Measurements from ENCODE around the gene PLA2G6.

The PLA2G6 gene

DNA sequence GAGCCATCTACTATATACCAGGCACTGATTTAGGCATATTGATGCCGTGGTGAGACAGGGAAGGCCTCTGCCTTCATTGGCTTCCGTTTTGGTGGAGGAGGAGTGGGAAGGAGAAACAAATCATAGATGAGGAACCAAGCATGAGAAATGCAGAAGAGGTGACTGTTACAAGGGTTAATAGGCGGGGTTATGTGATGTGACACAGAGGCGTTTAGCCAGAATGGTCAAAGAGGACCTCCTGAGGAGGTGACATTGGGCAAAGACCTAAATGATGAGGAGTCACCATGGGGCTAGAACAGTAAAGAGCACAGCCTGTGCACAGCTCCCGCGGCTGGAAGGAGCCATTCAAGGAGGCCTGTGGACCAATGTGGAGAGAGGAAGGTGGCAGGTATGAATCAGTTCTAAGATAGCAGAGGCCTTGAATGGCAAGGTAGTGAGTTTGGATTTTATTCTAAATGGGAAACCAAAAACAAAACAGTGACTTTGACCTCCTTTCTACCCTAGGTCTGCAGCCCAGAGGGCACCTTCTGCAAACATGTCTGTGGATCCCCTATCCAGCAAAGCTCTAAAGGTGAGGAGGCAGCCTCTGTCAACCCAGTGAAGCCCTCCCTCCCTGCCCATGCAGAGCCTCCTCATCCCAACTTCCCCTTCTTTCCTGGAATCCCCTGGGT is 31.8 kb upstream of the PLA2G6 start:
- no peak for DNase-seq

DNA sequence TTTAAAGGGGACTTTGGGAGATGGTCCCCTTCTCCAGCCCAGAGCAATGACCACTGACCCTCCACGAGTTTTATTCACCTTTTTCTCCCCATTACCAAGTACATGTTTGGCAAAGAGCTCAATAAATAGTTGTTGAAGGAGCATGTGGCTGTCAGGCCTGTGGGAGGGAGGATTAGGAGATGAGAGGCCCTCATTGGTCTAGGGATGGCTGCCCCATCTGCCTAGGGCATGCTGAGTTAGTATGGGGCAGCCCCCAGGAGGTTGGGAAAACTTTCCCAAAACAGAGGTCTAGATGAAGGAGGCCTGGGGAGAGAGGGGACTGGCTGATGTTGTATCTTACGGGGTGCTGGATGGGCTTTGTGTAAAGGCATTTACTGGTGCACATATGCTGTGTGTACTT is 30.8 kb upstream of the PLA2G6 start:
- DNase-seq, result peak; percentile 12 to 54

DNA sequence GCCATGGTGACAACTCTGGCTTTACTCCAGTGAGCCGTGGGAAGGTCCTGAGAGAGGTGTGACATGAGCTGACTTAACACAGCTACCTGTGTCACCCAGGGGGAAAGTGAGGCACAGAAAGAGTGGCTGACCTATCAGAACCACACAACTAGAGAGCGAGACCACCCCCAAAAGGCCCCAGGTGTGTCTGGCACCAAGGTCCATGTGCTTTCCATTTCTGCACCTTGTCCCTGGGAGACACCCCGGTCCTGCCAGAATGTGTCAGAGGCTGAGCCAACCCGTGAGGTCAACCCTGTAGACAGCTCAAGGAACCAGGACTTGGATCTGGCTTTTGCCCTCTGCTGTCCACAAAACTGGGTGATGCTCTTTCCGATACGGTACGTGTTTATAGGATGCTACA is 29.9 kb upstream of the PLA2G6 start:
- no peak for DNase-seq

DNA sequence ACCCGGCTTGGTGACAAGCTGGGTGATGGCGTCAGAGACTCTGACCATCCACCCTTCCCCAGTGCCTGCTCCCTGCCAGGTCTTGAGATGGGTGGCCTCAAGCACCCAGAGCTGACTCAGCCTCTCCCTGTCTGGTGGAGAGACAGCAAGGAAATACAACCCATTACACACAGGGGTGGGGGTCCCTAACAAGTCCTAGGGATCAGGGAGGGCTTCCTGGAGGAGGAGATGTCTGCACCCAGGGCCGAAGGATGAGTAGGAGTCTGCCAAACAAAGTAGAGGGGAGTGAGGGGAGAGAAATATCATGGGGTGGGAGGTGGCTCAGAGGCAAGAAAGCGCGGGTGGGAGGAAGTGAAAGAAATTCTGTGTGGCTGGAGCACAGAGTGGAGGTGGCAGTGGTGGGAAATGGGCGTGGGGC is 26.9 kb upstream of the PLA2G6 start:
- DNase-seq, result no peak

DNA sequence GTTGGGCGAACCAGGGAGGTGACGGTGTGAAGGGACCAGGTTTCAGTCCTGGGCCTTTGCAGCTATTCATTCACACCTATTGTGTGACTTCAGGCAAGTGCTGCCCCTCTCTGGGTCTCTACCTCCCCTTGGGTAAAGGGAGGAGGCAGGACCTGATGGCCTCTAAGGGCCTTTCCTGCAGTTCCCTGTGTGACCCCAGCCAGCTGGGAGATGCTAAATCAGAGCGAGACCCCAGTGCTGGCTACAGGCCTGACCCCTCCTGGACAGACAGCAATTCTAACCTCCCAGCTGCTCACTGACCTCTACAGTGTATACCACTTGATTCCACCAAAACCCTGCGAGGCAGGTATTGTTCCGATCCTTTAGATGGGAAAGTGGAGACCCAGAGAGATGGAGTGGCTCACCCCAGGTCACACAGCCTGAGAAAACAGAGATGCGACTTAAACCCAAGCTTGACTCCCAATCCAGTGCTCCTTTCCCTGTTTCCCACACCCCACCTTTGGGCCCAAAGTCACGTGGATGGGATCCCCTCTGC is 26.3 kb upstream of the PLA2G6 start:
- no peak for DNase-seq

DNA sequence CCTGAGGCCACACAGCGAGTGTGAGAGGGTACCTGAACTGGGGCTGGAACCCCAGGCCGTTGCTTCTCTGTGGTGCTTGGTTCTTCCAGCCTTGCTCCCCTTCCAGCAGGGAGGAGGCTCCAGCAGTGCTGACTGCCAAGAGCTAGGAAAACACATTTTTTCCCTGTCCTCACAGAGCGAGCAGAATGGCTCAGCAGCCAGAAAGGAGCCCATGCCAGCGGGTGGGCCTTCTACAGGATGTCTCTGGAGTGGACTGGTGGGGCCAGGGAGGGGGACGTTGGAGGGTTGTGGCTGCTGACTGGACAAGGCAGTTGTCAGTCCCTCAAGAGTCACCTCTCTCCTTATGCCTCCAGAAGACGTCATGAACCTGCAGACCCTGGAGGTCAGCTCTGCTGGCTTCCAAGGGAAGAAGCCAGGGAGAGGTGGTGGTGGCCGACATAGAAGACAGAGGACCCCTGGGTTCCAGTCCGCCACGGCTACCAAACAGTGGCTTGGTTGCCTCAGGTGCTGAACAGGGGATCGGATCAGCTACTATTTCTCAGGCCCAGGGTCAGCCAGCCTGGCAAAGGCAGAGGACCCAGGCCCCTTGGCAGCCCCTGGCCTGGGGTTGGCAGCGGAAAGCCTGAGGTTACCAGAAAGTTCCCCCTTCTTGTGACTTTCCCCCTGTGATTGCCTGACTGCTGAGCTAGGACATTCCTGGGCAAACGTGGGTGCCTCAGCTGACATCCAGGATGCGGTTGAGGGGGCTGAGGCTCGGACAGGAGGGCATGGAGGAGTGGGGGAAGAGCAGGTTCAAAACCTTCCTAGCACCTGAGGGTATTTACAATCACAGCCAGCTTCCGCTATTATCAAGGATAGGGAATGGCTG is 23.9 kb upstream of the PLA2G6 start:
- DNase-seq, result no peak

DNA sequence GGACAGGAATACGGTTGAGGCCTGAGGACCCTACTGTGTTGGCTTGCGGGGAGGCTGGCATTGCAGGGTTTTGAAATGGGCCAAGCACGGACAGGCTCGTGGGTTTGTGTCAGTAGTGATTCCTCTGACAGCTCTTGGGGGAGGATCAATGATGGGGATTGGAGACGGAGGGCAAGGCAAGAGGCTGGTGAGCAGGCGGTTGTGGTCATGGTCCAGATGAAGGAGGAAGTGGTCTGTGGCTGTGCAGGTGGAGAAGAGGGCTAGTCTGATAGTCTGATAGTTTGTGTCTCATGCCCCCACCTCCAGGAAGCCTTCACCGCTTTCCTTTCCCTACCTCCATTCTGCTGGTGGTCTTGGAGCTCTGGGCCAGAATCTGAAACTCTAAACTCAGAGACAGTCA is 23.2 kb upstream of the PLA2G6 start:
- DNase-seq, result no peak

DNA sequence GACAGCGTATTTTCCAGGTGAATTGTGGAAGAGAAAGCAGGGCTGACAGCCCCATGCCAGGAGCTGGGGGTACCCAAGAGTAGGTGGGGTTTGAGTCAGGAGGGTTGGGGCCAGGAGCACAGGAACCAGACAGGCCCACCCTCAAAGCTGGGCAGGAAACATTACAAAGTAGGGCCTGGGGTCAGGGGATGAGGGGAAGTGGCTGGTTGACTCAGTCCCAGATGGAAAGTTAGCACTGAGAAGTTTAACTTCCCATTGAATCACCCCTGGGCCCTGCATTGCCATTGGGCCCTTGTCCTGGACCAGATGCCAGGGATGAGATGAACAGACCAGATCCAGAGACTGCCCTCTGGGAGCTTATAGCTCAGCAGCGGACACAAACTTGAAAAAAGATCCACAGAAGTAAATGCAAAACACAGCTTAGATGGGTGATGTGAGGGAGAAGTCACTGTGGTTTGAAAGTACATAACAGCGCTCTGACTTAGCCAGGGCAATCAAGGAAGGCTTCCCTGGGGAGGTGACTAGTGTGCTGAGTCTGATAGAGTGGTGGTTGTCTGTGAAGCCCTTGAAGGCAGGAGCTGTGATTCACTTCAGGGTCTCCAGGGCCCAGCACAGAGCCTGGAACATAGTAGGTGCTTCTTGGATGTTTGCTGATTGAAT is 22.4 kb upstream of the PLA2G6 start:
- no peak for DNase-seq

DNA sequence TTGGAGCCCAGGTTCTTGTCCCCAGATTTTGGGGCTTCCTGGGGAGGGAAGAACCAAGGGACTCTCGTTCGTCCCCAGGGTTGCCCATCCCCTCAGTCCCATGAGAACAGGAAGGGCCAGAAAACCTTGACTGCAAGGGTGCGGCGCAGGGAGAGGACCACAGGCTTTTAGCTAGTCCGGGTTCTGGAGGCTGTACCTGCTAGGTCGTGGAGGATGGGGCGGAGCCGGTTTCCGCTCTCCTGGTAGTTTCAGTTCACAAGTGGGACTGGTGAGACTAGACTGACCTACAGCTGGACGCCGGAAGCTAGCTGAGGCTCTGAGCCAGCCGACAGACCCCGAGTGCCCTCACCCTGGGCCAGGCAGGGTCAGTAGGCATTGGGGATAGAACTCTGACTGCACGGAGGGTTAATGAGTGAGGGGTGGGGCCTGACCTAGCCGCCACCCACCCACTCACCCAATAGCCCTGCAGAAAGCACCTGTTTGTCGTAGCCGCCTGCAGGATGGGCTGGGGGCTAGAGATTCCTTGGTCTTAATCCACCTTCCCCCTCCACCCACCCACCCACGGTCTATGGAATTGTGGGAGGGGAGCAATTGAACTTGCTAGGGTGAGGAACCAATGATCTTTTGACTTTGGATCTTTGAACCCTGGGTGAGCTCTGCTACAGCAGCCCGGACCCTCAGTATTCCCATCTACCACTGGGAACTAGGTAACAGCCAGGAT is 21.6 kb upstream of the PLA2G6 start:
- DNase-seq, result no peak

DNA sequence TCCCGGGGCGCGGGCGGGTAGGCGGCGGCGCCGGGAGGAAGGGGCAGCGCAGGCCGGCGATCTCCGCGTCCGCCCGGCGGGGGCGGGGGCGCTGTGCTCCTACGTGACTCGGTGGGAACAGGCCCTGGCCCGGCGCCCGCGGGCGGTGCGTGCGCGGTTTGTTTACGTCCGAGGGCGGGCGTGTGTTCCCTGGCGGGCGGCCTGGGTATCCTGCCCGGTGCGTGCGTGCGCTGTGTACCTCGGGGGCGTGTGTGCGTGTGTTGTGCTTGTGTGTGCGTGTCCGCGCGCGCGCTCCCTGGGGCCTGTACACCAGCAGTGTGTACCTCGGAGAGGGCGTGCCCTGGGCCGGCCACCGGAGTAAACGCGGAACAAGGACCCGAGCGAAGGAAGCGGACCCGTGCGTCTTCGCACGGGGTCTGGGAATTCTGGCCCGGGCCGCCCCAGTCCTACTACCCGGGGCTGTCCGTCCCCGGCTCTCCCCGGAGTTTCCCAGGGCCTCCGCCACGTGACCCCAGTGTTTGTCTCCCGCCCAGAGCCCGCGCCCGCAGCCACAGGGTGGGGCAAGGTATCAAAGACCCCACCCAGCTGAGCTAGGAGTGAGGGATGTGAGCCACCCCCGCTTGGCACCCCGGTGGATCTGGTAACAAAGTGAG is 20.9 kb upstream of the PLA2G6 start:
- DNase-seq, result peak in 1 of 2 experiments; percentile 52

DNA sequence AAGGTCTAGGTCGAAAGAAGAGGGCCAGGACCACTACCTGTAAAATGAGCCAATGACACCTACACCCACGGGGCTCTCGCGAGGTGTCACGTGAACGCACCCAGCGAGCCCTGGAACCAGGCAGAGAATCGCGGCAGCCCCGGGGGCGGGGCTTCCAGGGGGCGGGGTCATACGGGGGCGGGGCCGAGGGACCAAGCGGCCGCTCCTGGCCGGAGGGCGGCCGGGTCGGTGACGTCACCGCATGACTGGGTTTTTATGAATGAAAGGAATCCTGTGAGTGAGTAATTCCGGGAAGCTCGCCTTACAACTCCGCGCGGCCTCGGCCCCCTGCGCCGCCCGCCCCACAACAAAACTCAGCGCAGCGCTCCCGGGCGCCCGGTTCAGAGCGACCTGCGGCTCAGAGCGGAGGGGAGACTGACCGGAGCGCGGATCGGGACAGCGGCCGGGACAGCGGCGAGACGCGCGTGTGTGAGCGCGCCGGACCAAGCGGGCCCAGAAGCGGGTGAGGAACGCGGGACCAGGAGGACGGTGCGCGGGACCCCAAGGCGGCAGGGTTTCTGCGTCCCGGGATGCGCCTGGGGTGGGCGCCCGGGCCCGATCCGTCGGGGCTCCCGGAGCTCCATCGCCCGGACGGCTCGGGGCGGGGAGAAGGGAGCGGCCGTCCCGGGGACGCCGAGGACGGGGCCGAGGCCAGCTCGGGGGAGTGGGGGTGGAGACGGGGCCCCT is 20.2 kb upstream of the PLA2G6 start, which contains the start of gene MAFF:
TSS of gene MAFF (plus strand) at position 284 of the 726 bp plus-strand sequence. CDS start 11,860 bp downstream, outside the sequence.
- peak; percentile 90 to 93 for DNase-seq

DNA sequence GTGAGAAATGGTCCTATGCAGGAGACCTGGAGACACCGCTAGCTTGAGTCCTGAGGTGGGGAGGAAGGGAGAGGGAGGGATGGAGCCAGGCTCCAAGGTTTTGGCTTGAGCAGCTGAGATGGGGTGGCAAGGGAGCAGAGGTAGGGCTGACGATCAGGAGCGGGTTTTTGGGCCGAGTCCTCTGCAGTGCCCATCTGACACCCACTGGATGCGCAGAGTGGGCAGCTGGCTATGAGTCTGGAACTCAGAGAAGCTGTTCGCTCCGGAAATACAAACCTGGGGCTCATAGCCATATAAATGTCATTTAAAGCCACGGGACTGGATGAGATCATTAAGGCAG is 19.7 kb upstream of the PLA2G6 start:
- DNase-seq, result no peak

DNA sequence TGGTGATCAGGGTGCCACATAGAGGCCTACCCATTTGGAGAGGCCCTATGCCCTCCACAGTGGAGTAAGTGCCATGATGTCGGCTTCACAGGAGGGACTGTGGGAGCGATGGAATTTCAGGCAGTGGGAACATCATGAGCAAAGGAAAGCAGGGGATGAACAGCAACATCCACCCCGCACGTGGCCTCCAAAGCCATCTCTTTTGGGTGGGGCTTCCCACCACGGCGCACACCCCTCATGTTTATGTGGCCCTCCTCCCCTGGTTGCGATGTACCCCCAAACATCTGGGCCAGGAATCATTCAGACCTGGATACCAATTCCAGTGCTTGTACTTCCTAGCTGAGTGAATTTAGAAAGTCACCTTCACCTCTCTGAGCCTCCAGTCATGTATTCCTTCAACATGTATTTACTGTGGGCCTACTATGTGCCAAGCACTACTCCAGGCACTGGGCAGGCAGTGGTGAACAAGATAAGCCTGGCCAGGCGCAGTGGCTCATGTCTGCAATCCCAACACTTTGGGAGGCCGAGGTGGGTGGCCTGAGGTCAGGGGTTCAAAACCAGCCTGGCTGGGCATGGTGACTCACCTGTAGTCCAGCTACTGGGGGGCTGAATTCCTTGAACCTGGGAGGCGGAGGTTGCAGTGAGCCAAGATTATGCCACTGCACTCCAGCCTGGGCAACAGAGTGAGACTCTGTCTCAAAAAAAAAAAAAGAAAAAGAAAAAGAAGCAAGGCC is 18.4 kb upstream of the PLA2G6 start:
- no peak for DNase-seq

DNA sequence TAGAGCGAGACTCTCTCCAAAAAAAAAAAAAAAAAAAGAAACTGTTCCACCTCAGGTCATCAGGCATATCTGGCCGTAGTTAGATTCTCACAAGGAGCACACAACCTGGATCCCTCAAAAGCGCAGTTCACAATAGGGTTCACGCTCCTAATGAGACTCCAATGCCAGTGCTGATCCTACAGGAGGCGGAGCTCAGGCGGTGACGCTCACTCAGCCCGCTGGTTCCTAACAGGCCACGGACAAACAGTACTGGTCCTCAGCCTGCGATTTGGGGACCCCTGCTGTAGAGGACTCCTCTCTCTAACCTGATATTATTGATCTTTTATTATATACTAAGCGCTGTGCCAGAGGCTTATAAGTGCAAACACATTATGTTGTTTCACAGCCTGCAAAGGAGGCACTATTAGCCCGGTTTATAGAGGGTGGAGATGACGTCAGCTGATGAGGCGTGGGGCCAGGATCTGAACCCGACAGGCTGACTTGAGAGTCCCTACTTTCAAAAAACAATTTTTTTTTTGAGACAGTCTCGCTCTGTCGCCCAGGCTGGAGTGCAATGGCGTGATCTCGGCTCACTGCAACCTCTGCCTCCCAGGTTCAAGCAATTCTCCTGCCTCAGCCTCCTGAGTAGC is 15.3 kb upstream of the PLA2G6 start:
- DNase-seq, result no peak

DNA sequence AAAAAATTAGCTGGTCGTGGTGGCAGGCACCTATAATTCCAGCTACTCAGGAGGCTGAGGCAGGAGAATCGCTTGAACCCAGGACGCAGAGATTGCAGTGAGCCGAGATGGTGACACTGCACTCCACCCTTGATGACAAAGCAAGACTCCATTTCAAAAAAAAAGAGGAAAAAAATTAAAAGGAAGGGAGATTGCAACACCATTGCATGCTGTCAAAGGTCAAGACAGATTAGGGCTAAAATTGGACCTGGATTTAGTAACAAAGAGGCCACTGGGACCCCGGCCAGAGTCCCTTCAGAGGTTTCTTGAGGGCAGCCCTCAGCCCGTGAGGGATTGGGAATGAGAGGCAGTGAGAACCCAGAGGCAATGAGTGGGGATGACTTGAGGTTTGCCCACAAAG is 11.9 kb upstream of the PLA2G6 start:
- no peak for DNase-seq

DNA sequence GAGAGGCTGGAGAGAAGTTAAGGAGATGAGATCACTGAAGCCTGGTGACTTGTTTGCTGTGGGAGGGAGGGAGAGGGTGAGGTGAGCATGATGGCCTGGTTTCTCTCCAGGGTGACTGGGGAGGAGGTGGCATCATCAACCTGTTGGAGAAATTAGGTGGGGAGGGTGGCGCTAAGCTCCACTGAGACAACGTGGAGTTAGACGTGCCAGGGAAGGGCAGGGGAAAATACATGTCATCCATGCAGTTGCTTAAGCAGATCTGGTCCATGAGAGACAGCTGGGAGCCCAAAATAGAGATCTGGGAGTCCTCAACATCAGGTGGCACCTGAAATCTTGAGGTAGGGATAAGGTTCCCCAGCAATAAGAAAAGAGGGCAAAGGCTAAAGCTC is 10.8 kb upstream of the PLA2G6 start:
- no peak for DNase-seq

DNA sequence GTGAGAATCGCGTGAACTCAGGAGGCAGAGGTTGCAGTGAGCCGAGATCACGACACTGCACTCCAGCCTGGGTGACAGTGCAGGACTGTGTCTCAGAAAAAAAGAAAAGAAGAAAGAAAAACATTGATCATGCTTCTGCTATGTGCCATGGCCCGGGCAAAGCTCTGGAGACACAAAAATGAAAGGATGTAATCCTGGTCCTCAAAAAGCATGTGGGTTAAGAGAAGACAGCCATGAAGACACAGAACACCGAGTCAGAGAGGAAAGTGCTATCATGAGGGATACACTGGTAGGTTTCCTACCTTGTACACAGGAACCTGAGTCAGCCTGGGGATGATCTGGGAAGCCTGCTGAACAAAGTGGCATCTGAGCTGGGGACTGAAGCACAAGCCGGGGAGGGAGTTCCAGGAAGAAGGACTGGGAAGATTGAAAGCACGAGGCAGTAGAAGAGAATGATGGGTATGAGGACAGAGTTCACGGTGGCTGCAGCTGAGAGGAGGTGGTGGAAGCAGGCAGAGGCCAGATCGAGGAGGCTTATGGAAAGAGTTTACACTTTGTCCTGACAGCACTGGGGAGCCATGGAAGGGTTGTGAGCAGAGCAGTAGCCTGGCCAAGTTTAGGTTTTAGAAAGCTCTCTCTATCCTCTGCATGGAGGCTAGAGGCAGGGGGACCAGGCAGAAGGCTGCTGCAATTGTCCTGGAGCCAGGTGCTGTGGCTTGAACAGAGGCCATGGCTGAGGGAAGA is 10.3 kb upstream of the PLA2G6 start:
- no peak for DNase-seq

DNA sequence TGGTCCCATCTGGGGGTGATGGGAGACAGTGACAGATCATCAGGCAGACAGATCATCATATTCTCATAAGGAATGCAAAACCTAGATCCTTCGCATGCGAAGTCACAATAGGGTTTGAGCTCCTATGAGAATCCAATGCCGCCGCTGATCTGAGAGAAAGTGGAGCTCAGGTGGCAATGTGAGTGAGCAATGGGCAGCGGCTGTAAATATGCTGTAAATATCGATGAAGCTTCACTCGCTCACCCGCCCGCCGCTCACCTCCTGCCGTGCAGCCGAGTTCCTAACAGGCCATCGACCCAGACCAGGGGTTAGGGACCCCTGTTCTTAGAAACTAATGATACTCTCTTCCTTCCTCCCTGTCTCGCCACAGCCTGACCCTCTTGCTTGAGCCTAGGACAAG is 9.4 kb upstream of the PLA2G6 start:
- DNase-seq, result no peak

DNA sequence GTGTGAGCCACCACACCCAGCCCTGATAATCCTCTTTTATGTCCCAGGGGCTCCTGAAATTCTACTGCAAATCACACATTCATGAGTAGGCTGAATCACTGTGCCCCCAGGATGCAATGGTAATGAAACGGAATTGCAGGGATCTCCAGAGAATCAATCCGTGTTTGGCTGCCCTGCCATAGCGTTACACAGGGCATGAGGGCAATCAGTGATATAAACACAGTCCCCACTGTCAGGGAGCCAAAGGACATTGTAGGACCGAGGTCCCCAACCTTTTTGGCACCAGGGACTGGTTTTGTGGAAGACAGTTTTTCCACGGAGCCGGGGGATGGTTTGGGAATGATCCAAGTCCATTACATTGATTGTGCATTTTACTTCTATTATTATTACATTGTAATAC is 9.0 kb upstream of the PLA2G6 start:
- DNase-seq, result no peak

DNA sequence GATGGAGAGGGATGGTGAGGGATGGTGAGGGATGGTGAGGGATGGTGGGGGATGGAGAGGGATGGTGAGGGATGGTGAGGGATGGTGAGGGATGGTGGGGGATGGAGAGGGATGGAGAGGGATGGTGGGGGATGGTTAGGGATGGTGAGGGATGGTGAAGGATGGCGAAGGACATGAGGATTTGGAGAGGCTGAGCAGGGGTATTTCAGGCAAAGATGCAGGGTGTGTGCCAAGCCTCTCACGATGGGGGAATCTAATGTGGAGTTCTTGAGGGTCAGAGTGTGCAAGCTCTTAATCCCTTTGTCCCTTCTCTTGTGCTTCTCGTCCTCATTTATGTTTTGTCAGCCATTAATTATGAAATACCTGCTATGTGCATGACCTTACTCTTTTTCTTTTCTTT is 7.5 kb upstream of the PLA2G6 start:
- no peak for DNase-seq

All from NCI-H524 (cell line).